Body of pancreas (tissue), 4 donors: ENCODE measurements around the gene RIMS4.

Experiments used
- CTCF ChIP-seq, 7 experiments: fragments of 450-650 bp in 4 of 7; fragments of 200-600 bp in 3 of 7; sonication (generic) in 3 of 7; IDR thresholded peaks; one replicate each; pipeline ENCODE4 v1.5.1; 2016 to 2019; ENCODE audit warnings: antibody characterized with exemption in 7 of 7
- POLR2A ChIP-seq, 3 donors: fragments of 450-650 bp; IDR thresholded peaks; one replicate each; pipeline ENCODE4 v1.6.1; 2016; ENCODE audit warnings: antibody characterized with exemption in 3 of 3, mild to moderate bottlenecking in 2 of 3

GRCh38 chr20:44728801-44729443 is 81.4 kb downstream of the RIMS4 start:
- TF ChIP-seq CTCF (IDR thresholded peaks at IDR 0.05) (no peak), POLR2A (IDR thresholded peaks at IDR 0.05) (no peak)
